Measurements from ENCODE around the gene CLEC16A.

GRCh38 chr16:11047939-11048800 lies 103.8 kb downstream of the CLEC16A start:
- TF ChIP-seq, protein P1, sequence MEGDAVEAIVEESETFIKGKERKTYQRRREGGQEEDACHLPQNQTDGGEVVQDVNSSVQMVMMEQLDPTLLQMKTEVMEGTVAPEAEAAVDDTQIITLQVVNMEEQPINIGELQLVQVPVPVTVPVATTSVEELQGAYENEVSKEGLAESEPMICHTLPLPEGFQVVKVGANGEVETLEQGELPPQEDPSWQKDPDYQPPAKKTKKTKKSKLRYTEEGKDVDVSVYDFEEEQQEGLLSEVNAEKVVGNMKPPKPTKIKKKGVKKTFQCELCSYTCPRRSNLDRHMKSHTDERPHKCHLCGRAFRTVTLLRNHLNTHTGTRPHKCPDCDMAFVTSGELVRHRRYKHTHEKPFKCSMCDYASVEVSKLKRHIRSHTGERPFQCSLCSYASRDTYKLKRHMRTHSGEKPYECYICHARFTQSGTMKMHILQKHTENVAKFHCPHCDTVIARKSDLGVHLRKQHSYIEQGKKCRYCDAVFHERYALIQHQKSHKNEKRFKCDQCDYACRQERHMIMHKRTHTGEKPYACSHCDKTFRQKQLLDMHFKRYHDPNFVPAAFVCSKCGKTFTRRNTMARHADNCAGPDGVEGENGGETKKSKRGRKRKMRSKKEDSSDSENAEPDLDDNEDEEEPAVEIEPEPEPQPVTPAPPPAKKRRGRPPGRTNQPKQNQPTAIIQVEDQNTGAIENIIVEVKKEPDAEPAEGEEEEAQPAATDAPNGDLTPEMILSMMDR (IDR thresholded peaks at IDR 0.05): no peak
- no peak for TF ChIP-seq POLR2A (IDR thresholded peaks at IDR 0.05)

All from thyroid gland (tissue), 4 donors.